Body of pancreas (tissue), 4 donors: ENCODE results near the gene GRK7. TPM values are rescaled to one million over a fixed set of nuclear protein-coding genes. Genes with fewer than 3 reads are reported as not detected.
"Not testable (repeated sequence)": the region's sequence is repeated elsewhere in the genome, so short reads cannot be mapped to it uniquely, and the experiment has no call there.

ENCODE experiments used
- ATAC-seq: fragments of 150-250 bp; one replicate; pipeline ENCODE4 v1.9.1; 2016
- DNase-seq, 4 donors: peaks; one replicate each; pipeline ENCODE4 v3.0.0-alpha.2; 2019
- H3K27ac ChIP-seq, 4 donors: fragments of 200-600 bp; sonication (generic); 1 replicate in 3 of 4; 2 replicates in 1 of 4; pipeline versions ENCODE4 v1.5.1 to v1.6.1; 2016 to 2019; ENCODE audit warnings: mild to moderate bottlenecking in 1 of 4, mixed read lengths in 1 of 4, moderate library complexity in 1 of 4
- H3K27me3 ChIP-seq, 2 donors: fragments of 200-600 bp; sonication (generic); one replicate each; pipeline ENCODE4 v1.6.0; 2016; ENCODE audit warnings: mild to moderate bottlenecking in 1 of 2
- H3K36me3 ChIP-seq, 2 donors: fragments of 200-600 bp; sonication (generic); replicated peaks in 1 of 2; 2 replicates each; pipeline ENCODE4 v1.5.1; 2016; ENCODE audit warnings: low read depth in 2 of 2; ENCODE audit not compliant: insufficient read depth in 1 of 2
- H3K4me1 ChIP-seq: fragments of 200-600 bp; sonication (generic); one replicate; pipeline ENCODE4 v1.6.0; 2016
- H3K4me3 ChIP-seq, 2 donors: fragments of 200-600 bp; sonication (generic); 1 replicate in 1 of 2; 2 replicates in 1 of 2; pipeline ENCODE4 v1.5.1; 2016 to 2019
- H3K9me3 ChIP-seq, 3 donors: fragments of 200-600 bp; sonication (generic); 1 replicate in 2 of 3; 2 replicates in 1 of 3; pipeline ENCODE4 v1.5.1; 2016
- POLR2A ChIP-seq, 3 donors: fragments of 450-650 bp; IDR thresholded peaks; one replicate each; pipeline ENCODE4 v1.6.1; 2016; ENCODE audit warnings: antibody characterized with exemption in 3 of 3, mild to moderate bottlenecking in 2 of 3
- WGBS, 2 donors: methylation state at CpG; one replicate each; pipeline ENCODE4 v1.1.5; 2017; 5-methylcytosine and 5-hydroxymethylcytosine counted together
- intact Hi-C: fragments of 100-400 bp; cut with DNase I; formaldehyde crosslinking; loops from one replicate; pipeline ENCODE4 v1.15.1; 2023
- total RNA-seq, 2 donors: library from RNA; depleted of rRNA; stranded (reverse); fragments of >200 nt; gene quantifications; one replicate each; pipeline ENCODE4 v1.1.0, GENCODE V29; 2016
- TF ChIP-seq, protein P1 (sequence below), 7 experiments: fragments of 450-650 bp in 4 of 7; fragments of 200-600 bp in 3 of 7; sonication (generic) in 3 of 7; IDR thresholded peaks; one replicate each; pipeline ENCODE4 v1.5.1; 2016 to 2019; ENCODE audit warnings: antibody characterized with exemption in 7 of 7

Gene GRK7
- total RNA-seq, 2 donors from 2014 or later, result not detected

DNA sequence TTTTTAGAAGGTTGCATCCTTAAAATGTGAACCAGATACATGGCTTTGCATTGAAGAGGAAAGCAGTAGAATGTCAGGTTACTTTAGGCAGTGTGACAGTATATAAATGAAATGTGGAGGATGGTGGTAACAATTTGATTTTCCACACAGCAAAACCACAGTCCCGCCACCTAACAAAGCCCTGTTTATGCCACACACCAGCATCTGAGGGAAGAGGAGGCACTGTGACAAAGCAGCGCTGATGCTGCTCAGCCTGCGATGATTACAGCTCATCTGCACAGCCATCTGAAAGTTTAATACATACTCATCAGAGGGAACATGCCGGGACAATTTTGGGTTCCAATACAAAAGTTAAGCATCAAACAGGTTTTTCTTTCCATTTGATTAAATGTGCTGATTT, 16.2 kb upstream of the GRK7 start:
- Histone ChIP-seq H3K27me3 (no peaks in the 10 kb centered on the region), H3K36me3 (peaks cover 0 to 16% of the 10 kb centered on the region in 2 donors), H3K4me3 (no peak overlapping the region), H3K9me3 (no peaks in the 10 kb centered on the region), H3K4me1 (peaks cover 4% of the 10 kb centered on the region), H3K27ac (no peak overlapping the region)
- WGBS, 2 donors, result 97 to 99% methylated on average over 4 of the region's 4 CpGs
- DNase-seq (no peak), ATAC-seq (no peak)
- intact Hi-C loops, result no loop called here
- no peak for TF ChIP-seq POLR2A (IDR thresholded peaks at IDR 0.05)
- TF ChIP-seq, protein P1, sequence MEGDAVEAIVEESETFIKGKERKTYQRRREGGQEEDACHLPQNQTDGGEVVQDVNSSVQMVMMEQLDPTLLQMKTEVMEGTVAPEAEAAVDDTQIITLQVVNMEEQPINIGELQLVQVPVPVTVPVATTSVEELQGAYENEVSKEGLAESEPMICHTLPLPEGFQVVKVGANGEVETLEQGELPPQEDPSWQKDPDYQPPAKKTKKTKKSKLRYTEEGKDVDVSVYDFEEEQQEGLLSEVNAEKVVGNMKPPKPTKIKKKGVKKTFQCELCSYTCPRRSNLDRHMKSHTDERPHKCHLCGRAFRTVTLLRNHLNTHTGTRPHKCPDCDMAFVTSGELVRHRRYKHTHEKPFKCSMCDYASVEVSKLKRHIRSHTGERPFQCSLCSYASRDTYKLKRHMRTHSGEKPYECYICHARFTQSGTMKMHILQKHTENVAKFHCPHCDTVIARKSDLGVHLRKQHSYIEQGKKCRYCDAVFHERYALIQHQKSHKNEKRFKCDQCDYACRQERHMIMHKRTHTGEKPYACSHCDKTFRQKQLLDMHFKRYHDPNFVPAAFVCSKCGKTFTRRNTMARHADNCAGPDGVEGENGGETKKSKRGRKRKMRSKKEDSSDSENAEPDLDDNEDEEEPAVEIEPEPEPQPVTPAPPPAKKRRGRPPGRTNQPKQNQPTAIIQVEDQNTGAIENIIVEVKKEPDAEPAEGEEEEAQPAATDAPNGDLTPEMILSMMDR (IDR thresholded peaks at IDR 0.05), result no peak

DNA sequence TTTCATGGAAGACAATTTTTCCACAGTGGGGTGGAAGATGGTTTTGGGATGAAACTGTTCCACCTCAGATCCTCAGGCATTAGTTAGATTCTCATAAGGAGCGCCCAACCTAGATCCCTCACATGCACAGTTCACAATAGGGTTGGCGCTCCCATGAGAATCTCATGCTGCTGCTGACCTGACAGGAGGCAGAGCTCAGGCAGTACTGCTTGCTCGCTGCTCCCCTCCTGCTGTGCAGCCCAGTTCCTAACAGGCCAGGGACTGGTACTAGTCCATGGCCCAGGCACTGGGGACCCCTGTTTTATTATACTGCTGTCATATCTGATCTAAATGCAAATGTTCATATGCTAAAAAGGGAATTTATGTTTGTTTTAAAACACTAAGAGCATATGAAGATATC, 9.8 kb upstream of the GRK7 start:
- 94 to 100% methylated on average over 3 of the region's 3 CpGs for WGBS, 2 donors
- TF ChIP-seq POLR2A (IDR thresholded peaks at IDR 0.05), result no peak
- TF ChIP-seq, protein P1 (IDR thresholded peaks at IDR 0.05), result no peak
- Histone ChIP-seq H3K27ac (no peak overlapping the region), H3K9me3 (no peaks in the 10 kb centered on the region), H3K4me3 (no peak overlapping the region), H3K36me3 (no peaks in the 10 kb centered on the region), H3K4me1 (no peaks in the 10 kb centered on the region), H3K27me3 (no peaks in the 10 kb centered on the region)
- DNase-seq, result no peak
- intact Hi-C loops, result no loop called here
- no peak for ATAC-seq

DNA sequence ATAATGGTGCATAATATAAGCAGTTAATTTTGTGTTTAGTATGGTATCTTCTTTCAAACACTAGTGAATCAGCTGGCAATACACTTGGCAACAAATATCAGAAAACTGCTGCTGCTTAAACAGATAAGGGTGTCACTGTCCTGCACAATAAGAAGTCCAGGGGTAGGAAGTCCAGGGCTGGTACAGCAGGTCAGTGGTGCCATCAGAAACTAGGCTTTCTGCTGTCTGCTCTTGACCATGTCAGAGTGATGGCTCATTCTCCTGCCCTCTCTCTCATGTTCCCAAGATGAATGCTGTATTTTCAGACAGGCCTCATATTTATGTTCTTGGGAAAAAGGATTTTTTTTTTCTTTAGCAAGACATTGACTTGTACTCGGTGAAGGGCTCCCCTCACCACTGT, 9.2 kb upstream of the GRK7 start:
- WGBS, 2 donors, result 87 to 93% methylated on average over 1 of the region's 1 CpG
- no peak for ATAC-seq
- intact Hi-C loops, result no loop called here

DNA sequence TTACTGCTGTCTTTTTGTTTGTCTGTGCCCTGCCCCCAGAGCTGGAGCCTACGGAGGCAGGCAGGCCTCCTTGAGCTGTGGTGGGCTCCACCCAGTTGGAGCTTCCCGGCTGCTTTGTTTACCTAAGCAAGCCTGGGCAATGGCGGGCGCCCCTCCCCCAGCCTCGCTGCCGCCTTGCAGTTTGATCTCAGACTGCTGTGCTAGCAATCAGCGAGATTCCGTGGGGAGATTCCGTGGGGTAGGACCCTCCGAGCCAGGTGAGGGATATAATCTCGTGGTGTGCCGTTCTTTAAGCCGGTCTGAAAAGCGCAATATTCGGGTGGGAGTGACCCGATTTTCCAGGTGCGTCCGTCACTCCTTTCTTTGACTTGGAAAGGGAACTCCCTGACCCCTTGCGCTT, 656 bp upstream of the GRK7 start:
- H3K27ac ChIP-seq, H3K36me3 ChIP-seq, intact Hi-C loops, ATAC-seq, H3K9me3 ChIP-seq, H3K4me3 ChIP-seq, H3K27me3 ChIP-seq, H3K4me1 ChIP-seq, DNase-seq: not testable (repeated sequence)
- WGBS, 2 donors, result 58 to 83% methylated on average over 12 of the region's 19 CpGs

More for the DNA sequence above, 9.2 kb upstream of the GRK7 start:
- no peaks in the 10 kb centered on the region for H3K4me1 ChIP-seq
- no peak for DNase-seq
- H3K36me3 ChIP-seq, result no peaks in the 10 kb centered on the region
- no peaks in the 10 kb centered on the region for H3K27me3 ChIP-seq
- no peaks in the 10 kb centered on the region for H3K9me3 ChIP-seq
- no peak overlapping the region for H3K4me3 ChIP-seq
- no peak overlapping the region for H3K27ac ChIP-seq
- TF ChIP-seq, protein P1 (IDR thresholded peaks at IDR 0.05), result no peak
- no peak for TF ChIP-seq POLR2A (IDR thresholded peaks at IDR 0.05)

DNA sequence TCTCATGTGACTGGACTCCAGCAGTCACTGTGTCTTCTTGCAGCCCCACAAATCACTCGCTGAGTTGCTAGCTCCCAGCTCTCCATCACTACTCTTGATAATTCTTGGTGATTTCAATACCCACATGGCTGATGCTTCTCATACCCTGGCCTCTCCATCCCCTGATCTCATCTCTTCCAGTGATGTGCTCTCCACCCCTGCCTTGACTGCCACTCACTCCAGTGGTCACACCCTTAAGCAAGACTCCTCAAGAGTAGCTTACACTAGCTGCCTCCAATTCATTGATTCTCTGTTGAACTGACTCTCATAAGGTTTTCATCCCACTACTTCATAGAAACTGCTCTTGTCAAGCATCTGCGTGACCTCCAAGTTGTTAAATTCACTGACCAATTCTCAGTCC, 837 bp downstream of the GRK7 start:
- no peak overlapping the region for H3K27ac ChIP-seq
- no peaks in the 10 kb centered on the region for H3K27me3 ChIP-seq
- H3K4me3 ChIP-seq, result no peak overlapping the region
- no peak for DNase-seq
- no peaks in the 10 kb centered on the region for H3K36me3 ChIP-seq
- no peak for ATAC-seq
- 89 to 93% methylated on average over 2 of the region's 2 CpGs for WGBS, 2 donors
- no peaks in the 10 kb centered on the region for H3K9me3 ChIP-seq
- H3K4me1 ChIP-seq, result no peaks in the 10 kb centered on the region
- TF ChIP-seq POLR2A (IDR thresholded peaks at IDR 0.05), result no peak
- TF ChIP-seq, protein P1 (IDR thresholded peaks at IDR 0.05), result no peak
- intact Hi-C loops, result no loop called here
